HCT116 (cell line): ENCODE data around the gene RGP1. TPM values are rescaled to one million over a fixed set of nuclear protein-coding genes. Genes with fewer than 3 reads are reported as not detected.

ENCODE experiments used
- ATAC-seq: fragments of 200-7000 bp; cut with Tn5 transposase; 2 replicates; pipeline ENCODE4 v1.9.1; 2020; ENCODE audit warnings: mild to moderate bottlenecking, moderate library complexity
- BruUV-seq: library from RNA; stranded (reverse); fragments of 400-500 nt; replicated peaks from 2 replicates; lab custom pipeline; 2021; lab: Mats Ljungman, UMichigan
- CTCF ChIA-PET: fragments of 300-600 bp; sonication (Branson Sonifier 250); formaldehyde crosslinking; loops from one replicate; lab custom pipeline; 2021; ENCODE audit warnings: antibody characterized with exemption; lab: Charles Lee
- POLR2A ChIA-PET: fragments of 300-600, 350-600 bp; sonication (Branson Sonifier 250); formaldehyde crosslinking; loops from one replicate; lab custom pipeline; 2021; ENCODE audit warnings: antibody characterized with exemption; lab: Charles Lee
- RAD21 ChIA-PET, 2 experiments: fragments of 300-600 bp; sonication (Branson Sonifier 250); formaldehyde crosslinking; loops; one replicate each; lab custom pipeline; 2023; ENCODE audit warnings: low total read pairs in 2 of 2; ENCODE audit not compliant: uncharacterized antibody in 2 of 2, unreplicated experiment in 2 of 2, low non-redundant PET in 1 of 2; lab: Charles Lee
- DNase-seq: peaks from one replicate; pipeline ENCODE4 v3.0.0-alpha.2; 2010; ENCODE audit warnings: low read depth, low spot score
- H2AFZ ChIP-seq: fragments of 200-600 bp; shearing (Covaris generic), sonication (generic); 2 replicates; pipeline ENCODE4 v1.6.1; 2017; ENCODE audit warnings: low read depth, mixed run types, mixed read lengths, antibody characterized with exemption, low read length; ENCODE audit not compliant: poor library complexity, severe bottlenecking
- H3K27ac ChIP-seq: 2 replicates; pipeline ENCODE4 v1.5.1; 2012; ENCODE audit warnings: low read depth, low read length
- H3K27me3 ChIP-seq: fragments of 200-600 bp; sonication (generic); 2 replicates; pipeline ENCODE4 v1.6.1; 2016; ENCODE audit warnings: mixed run types, low read length, mixed read lengths; ENCODE audit not compliant: insufficient read depth
- H3K36me3 ChIP-seq, 2 experiments: fragments of 200-500 bp in 1 of 2; fragments of 200-600 bp in 1 of 2; sonication (Bioruptor generic) in 1 of 2; sonication (generic) in 1 of 2; 2 replicates each; pipeline versions ENCODE4 v1.5.1 to v1.6.1; 2014 to 2016; ENCODE audit warnings: low read length in 2 of 2, inconsistent platforms in 1 of 2, mixed read lengths in 1 of 2, mixed run types in 1 of 2; ENCODE audit not compliant: insufficient read depth in 2 of 2, control insufficient read depth in 1 of 2
- H3K4me1 ChIP-seq, 2 experiments: fragments of 200-600 bp in 1 of 2; sonication (generic) in 1 of 2; 2 replicates each; pipeline versions ENCODE4 v1.5.1 to v1.6.1; 2012 to 2017; ENCODE audit warnings: low read length in 2 of 2, inconsistent platforms in 1 of 2, mild to moderate bottlenecking in 1 of 2, mixed read lengths in 1 of 2, mixed run types in 1 of 2, moderate library complexity in 1 of 2; ENCODE audit not compliant: insufficient read depth in 2 of 2, control insufficient read depth in 1 of 2
- H3K4me2 ChIP-seq: fragments of 200-600 bp; sonication (generic); 2 replicates; pipeline ENCODE4 v1.6.1; 2017; ENCODE audit warnings: mixed run types, low read length, mixed read lengths
- H3K4me3 ChIP-seq, 2 experiments: fragments of 200-600 bp in 1 of 2; sonication (generic) in 1 of 2; replicated peaks in 1 of 2; 2 replicates each; pipeline ENCODE4 v1.5.1; 2011 to 2016; ENCODE audit warnings: low read length in 2 of 2, control low read depth in 1 of 2, low read depth in 1 of 2, mild to moderate bottlenecking in 1 of 2, mixed read lengths in 1 of 2, mixed run types in 1 of 2
- H3K79me2 ChIP-seq: fragments of 200-600 bp; sonication (generic); 2 replicates; pipeline ENCODE4 v1.6.1; 2017; ENCODE audit warnings: mild to moderate bottlenecking, mixed run types, low read length, moderate library complexity, mixed read lengths; ENCODE audit not compliant: insufficient read depth
- H3K9ac ChIP-seq: fragments of 200-600 bp; sonication (generic); 2 replicates; pipeline ENCODE4 v1.6.1; 2016; ENCODE audit warnings: low read length, mixed read lengths
- H3K9me2 ChIP-seq: fragments of 200-600 bp; sonication (generic), shearing (Covaris generic); 2 replicates; pipeline ENCODE4 v1.6.1; 2017; ENCODE audit warnings: mixed run types, mild to moderate bottlenecking, moderate library complexity; ENCODE audit not compliant: insufficient read depth
- H3K9me3 ChIP-seq, 2 experiments: fragments of 200-500 bp in 1 of 2; fragments of 200-600 bp in 1 of 2; sonication (Bioruptor generic) in 1 of 2; sonication (generic) in 1 of 2; 2 replicates each; pipeline ENCODE4 v1.6.1; 2014 to 2017; ENCODE audit warnings: low read length in 2 of 2, mixed read lengths in 2 of 2, inconsistent platforms in 1 of 2, low read depth in 1 of 2, mild to moderate bottlenecking in 1 of 2, mixed run types in 1 of 2, moderate library complexity in 1 of 2; ENCODE audit not compliant: control insufficient read depth in 1 of 2, insufficient read depth in 1 of 2
- H4K20me1 ChIP-seq: fragments of 200-600 bp; sonication (generic), shearing (Covaris generic); 2 replicates; pipeline ENCODE4 v1.6.1; 2017; ENCODE audit warnings: mixed run types, mild to moderate bottlenecking, moderate library complexity; ENCODE audit not compliant: insufficient read depth
- CBX3 ChIP-seq: IDR thresholded peaks from 2 replicates; pipeline ENCODE4 v1.6.1; 2012; ENCODE audit warnings: low read depth
- CEBPB ChIP-seq: IDR thresholded peaks from 2 replicates; pipeline ENCODE4 v1.6.1; 2012; ENCODE audit warnings: low read depth
- EGR1 ChIP-seq: IDR thresholded peaks from 2 replicates; pipeline ENCODE4 v1.6.1; 2012; ENCODE audit warnings: low read depth
- EZH2 ChIP-seq: fragments of 200-600 bp; sonication (generic); IDR thresholded peaks from 2 replicates; pipeline ENCODE4 v1.6.1; 2017; ENCODE audit warnings: antibody characterized with exemption, mixed run types
- EZH2phosphoT487 ChIP-seq: fragments of 200-600 bp; IDR thresholded peaks from 2 replicates; pipeline ENCODE4 v1.6.1; 2018; ENCODE audit warnings: antibody characterized with exemption, borderline replicate concordance
- FOSL1 ChIP-seq: IDR thresholded peaks from 2 replicates; pipeline ENCODE4 v1.6.1; 2012; ENCODE audit warnings: low read depth
- JUND ChIP-seq: IDR thresholded peaks from 2 replicates; pipeline ENCODE4 v1.6.1; 2012
- POLR2A ChIP-seq: IDR thresholded peaks from 2 replicates; pipeline ENCODE4 v1.7.0; 2011; ENCODE audit warnings: borderline replicate concordance; ENCODE audit not compliant: insufficient read depth, insufficient read length; ENCODE audit errors: extremely low read depth
- POLR2AphosphoS5 ChIP-seq: IDR thresholded peaks from 2 replicates; pipeline ENCODE4 v1.6.1; 2011; ENCODE audit warnings: mild to moderate bottlenecking, low read depth, low read length, moderate library complexity
- SIN3A ChIP-seq: IDR thresholded peaks from 2 replicates; pipeline ENCODE4 v1.6.1; 2012; ENCODE audit warnings: low read depth
- SP1 ChIP-seq: IDR thresholded peaks from 2 replicates; pipeline ENCODE4 v1.6.1; 2012; ENCODE audit warnings: low read depth
- SRF ChIP-seq: IDR thresholded peaks from 2 replicates; pipeline ENCODE4 v1.6.1; 2012; ENCODE audit warnings: low read depth
- TCF7L2 ChIP-seq: IDR thresholded peaks from 2 replicates; pipeline ENCODE4 v1.7.0; 2011; ENCODE audit warnings: borderline replicate concordance, inconsistent platforms; ENCODE audit not compliant: insufficient read depth, insufficient read length; ENCODE audit errors: extremely low read depth
- YY1 ChIP-seq: IDR thresholded peaks from 2 replicates; pipeline ENCODE4 v1.6.1; 2011; ENCODE audit warnings: low read length, low read depth, moderate library complexity, mild to moderate bottlenecking; ENCODE audit not compliant: insufficient replicate concordance; ENCODE audit errors: extremely low read depth
- ZNF274 ChIP-seq: fragments of 200-500 bp; sonication (Bioruptor generic); IDR thresholded peaks from 2 replicates; pipeline ENCODE4 v1.6.1; 2014; ENCODE audit warnings: mild to moderate bottlenecking, low read depth, low read length, inconsistent platforms
- intact Hi-C: fragments of 100-400 bp; cut with micrococcal nuclease; formaldehyde crosslinking; loops from 2 replicates; pipeline ENCODE4 v1.10.0; 2022
- total RNA-seq: library from RNA; stranded (reverse); gene quantifications from one replicate; pipeline ENCODE4 v1.2.1, GENCODE V29; 2021; ENCODE audit not compliant: unreplicated experiment
- TF ChIP-seq, protein P1 (sequence below): IDR thresholded peaks from 2 replicates; pipeline ENCODE4 v1.6.1; 2012; ENCODE audit warnings: low read depth
- TF ChIP-seq, protein P2 (sequence below), 3 experiments: fragments of 200-600 bp in 1 of 3; sonication (generic) in 1 of 3; IDR thresholded peaks in 2 of 3; conservative IDR thresholded peaks in 1 of 3; 2 replicates each; pipeline ENCODE4 v1.5.1; 2012 to 2017; ENCODE audit warnings: low read depth in 2 of 3, low read length in 2 of 3, antibody characterized with exemption in 1 of 3, borderline replicate concordance in 1 of 3, control low read depth in 1 of 3, mild to moderate bottlenecking in 1 of 3, mixed read lengths in 1 of 3, mixed run types in 1 of 3, moderate library complexity in 1 of 3; ENCODE audit not compliant: insufficient read depth in 1 of 3
- TF ChIP-seq, protein P3 (sequence below): IDR thresholded peaks from 2 replicates; pipeline ENCODE4 v1.6.1; 2012

The RGP1 gene
- total RNA-seq, 1 experiment from 2014 or later, result 32.6 TPM

DNA sequence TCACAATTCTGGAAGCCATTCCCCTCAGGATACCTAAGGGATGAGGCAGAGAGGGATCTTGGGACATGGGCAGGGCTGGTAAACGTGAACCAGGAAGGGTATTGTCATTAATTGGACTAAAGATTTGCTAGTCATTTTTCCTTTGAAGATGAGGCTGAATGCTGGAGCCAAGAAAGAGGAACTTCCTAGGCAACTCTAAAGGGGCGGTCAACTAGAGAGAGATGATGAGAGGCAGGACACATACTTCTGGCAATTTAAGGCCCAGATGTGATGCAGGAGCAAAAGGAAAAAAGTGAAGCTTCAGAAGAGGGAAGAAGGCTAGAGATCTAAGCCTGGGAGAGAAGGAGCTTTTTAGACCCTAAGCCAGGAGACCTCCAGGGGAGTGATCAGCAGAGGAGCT lies 5.6 kb upstream of the RGP1 start (continued):
- TF ChIP-seq POLR2AphosphoS5 (no peak), CBX3 (no peak), SRF (no peak), YY1 (no peak), SIN3A (no peak)

DNA sequence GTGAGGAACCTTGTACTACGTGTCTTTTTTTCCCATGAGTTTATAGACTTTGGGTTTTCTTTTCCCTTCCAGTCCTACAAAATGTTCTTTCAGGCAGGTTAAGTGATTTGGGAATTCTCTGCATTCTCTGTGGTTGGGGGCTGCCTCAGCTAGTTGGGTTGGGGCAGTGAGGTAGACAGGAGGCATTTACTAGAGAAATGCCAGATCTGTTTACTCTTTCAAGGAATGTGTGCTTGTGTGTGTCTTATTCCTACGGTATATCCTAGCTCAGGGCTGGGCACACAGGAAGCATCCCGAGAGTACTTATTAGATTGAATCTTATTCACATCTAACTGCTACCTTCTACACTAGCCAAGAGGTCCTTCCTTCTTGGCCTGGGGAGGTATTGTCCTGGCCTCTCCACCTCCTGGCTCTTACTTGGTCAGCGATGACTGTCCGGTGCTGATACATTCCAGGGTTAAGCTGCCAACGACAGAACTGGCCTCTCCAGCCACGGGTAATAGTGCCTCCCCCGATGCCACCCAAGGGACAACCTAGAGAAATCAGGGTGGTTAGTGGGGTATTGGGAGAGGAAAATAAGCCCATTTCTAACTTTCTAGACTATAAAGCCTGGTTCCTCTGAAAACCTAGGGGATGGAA lies 5.1 kb upstream of the RGP1 start:
- ChIA-PET RAD21 (no interaction called here), POLR2A (no interaction called here), CTCF (interaction anchor here (1.1 kb wide), 1 partner anchor 12 kb away, joined by 3 read pairs; no protein-coding TSS in a partner anchor)
- H2AFZ ChIP-seq, result no peak overlapping the region
- H3K4me3 ChIP-seq, result no peak overlapping the region
- H3K4me2 ChIP-seq, result no peak overlapping the region
- intact Hi-C loops, result no loop called here
- H3K4me1 ChIP-seq, result peaks cover 15 to 17% of the 10 kb centered on the region in 2 experiments
- no peak overlapping the region for H3K9ac ChIP-seq
- H3K27ac ChIP-seq, result no peak overlapping the region
- ATAC-seq, result no peak
- H3K9me3 ChIP-seq, result no peaks in the 10 kb centered on the region
- H3K27me3 ChIP-seq, result no peaks in the 10 kb centered on the region
- no peaks in the 10 kb centered on the region for H3K9me2 ChIP-seq
- H4K20me1 ChIP-seq, result peaks cover 7% of the 10 kb centered on the region; the same call in 1 of the 2 replicates
- peaks cover 64% of the 10 kb centered on the region for H3K79me2 ChIP-seq
- no peak for TF ChIP-seq JUND
- TF ChIP-seq EZH2phosphoT487, result no peak
- TF ChIP-seq TCF7L2, result no peak
- no peak for TF ChIP-seq EZH2
- no peak for TF ChIP-seq ZNF274
- no peak for TF ChIP-seq SP1
- TF ChIP-seq, protein P1, sequence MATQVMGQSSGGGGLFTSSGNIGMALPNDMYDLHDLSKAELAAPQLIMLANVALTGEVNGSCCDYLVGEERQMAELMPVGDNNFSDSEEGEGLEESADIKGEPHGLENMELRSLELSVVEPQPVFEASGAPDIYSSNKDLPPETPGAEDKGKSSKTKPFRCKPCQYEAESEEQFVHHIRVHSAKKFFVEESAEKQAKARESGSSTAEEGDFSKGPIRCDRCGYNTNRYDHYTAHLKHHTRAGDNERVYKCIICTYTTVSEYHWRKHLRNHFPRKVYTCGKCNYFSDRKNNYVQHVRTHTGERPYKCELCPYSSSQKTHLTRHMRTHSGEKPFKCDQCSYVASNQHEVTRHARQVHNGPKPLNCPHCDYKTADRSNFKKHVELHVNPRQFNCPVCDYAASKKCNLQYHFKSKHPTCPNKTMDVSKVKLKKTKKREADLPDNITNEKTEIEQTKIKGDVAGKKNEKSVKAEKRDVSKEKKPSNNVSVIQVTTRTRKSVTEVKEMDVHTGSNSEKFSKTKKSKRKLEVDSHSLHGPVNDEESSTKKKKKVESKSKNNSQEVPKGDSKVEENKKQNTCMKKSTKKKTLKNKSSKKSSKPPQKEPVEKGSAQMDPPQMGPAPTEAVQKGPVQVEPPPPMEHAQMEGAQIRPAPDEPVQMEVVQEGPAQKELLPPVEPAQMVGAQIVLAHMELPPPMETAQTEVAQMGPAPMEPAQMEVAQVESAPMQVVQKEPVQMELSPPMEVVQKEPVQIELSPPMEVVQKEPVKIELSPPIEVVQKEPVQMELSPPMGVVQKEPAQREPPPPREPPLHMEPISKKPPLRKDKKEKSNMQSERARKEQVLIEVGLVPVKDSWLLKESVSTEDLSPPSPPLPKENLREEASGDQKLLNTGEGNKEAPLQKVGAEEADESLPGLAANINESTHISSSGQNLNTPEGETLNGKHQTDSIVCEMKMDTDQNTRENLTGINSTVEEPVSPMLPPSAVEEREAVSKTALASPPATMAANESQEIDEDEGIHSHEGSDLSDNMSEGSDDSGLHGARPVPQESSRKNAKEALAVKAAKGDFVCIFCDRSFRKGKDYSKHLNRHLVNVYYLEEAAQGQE, result no peak
- TF ChIP-seq, protein P2, sequence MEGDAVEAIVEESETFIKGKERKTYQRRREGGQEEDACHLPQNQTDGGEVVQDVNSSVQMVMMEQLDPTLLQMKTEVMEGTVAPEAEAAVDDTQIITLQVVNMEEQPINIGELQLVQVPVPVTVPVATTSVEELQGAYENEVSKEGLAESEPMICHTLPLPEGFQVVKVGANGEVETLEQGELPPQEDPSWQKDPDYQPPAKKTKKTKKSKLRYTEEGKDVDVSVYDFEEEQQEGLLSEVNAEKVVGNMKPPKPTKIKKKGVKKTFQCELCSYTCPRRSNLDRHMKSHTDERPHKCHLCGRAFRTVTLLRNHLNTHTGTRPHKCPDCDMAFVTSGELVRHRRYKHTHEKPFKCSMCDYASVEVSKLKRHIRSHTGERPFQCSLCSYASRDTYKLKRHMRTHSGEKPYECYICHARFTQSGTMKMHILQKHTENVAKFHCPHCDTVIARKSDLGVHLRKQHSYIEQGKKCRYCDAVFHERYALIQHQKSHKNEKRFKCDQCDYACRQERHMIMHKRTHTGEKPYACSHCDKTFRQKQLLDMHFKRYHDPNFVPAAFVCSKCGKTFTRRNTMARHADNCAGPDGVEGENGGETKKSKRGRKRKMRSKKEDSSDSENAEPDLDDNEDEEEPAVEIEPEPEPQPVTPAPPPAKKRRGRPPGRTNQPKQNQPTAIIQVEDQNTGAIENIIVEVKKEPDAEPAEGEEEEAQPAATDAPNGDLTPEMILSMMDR (IDR thresholded peaks at IDR 0.05 in 2 of 3, conservative IDR thresholded peaks at IDR 0.05 in 1 of 3; ENCODE audit: borderline replicate concordance in 1 of 3, insufficient read depth in 1 of 3, low read depth in 2 of 3, low read length in 2 of 3), result no peak
- no peak for TF ChIP-seq CEBPB
- TF ChIP-seq EGR1, result no peak
- TF ChIP-seq POLR2A, result no peak
- no peak for TF ChIP-seq CBX3
- TF ChIP-seq YY1, result no peak
- no peak for TF ChIP-seq FOSL1
- TF ChIP-seq, protein P3, sequence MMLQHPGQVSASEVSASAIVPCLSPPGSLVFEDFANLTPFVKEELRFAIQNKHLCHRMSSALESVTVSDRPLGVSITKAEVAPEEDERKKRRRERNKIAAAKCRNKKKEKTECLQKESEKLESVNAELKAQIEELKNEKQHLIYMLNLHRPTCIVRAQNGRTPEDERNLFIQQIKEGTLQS, result no peak
- BruUV-seq, result no TSS peak
- H3K36me3 ChIP-seq, result peaks cover 45 to 53% of the 10 kb centered on the region in 2 experiments; a peak in 3 of 4 replicates
- DNase-seq, result no peak
